Neutrophil (primary cell): Measurements from ENCODE around the gene STK11.

Source experiments
- H3K27ac ChIP-seq: fragments of 200-600 bp; sonication (generic); 2 replicates; pipeline ENCODE4 v1.5.1; 2016; ENCODE audit warnings: mild to moderate bottlenecking, moderate library complexity
- H3K27me3 ChIP-seq: fragments of 200-600 bp; sonication (generic); 2 replicates; pipeline ENCODE4 v1.6.0; 2016; ENCODE audit warnings: mild to moderate bottlenecking
- H3K36me3 ChIP-seq: fragments of 200-600 bp; sonication (generic); 2 replicates; pipeline ENCODE4 v1.5.1; 2017
- H3K4me1 ChIP-seq, 2 experiments: fragments of 200-600 bp in 1 of 2; sonication (generic) in 1 of 2; 1 replicate in 1 of 2; 2 replicates in 1 of 2; pipeline versions ENCODE4 v1.5.1 to v1.6.1; 2013 to 2016; ENCODE audit warnings: low read depth in 1 of 2, low read length in 1 of 2, mild to moderate bottlenecking in 1 of 2, moderate library complexity in 1 of 2; ENCODE audit not compliant: control insufficient read depth in 1 of 2, insufficient read depth in 1 of 2
- H3K4me3 ChIP-seq, 2 experiments: fragments of 200-600 bp in 1 of 2; sonication (generic) in 1 of 2; 1 replicate in 1 of 2; 2 replicates in 1 of 2; pipeline ENCODE4 v1.5.1; 2013 to 2016; ENCODE audit warnings: low read depth in 1 of 2, low read length in 1 of 2, mild to moderate bottlenecking in 1 of 2, moderate library complexity in 1 of 2
- H3K9me3 ChIP-seq: fragments of 200-600 bp; sonication (generic); 2 replicates; pipeline ENCODE4 v1.5.1; 2016
- TF ChIP-seq, protein P1 (sequence below): fragments of 200-600 bp; sonication (generic); IDR thresholded peaks from 2 replicates; pipeline ENCODE4 v1.5.1; 2016; ENCODE audit warnings: antibody characterized with exemption

Gene STK11

DNA sequence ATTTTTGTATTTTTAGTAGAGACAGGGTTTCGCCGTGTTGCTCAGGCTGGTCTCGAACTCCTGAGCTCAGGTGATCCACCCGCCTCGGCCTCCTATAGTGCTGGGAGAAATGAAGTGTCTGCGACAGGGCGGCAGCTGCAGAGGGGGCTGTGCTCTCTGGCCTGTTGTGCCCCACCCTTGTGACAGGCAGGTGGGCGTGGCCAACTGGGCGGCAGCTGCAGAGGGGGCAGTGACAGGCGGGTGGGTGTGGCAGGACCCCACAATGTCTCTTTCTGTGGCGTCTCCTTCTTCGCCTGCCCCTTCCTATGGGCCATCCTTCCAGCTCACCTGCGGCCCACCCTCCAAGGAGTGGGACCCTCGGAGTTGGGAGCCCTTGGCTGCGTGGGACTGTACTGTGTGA lies 11.8 kb downstream of the STK11 start:
- no peak overlapping the region for H3K27ac ChIP-seq
- H3K9me3 ChIP-seq = no peaks in the 10 kb centered on the region
- peaks cover 14 to 17% of the 10 kb centered on the region in 2 experiments for H3K4me1 ChIP-seq
- H3K27me3 ChIP-seq = no peaks in the 10 kb centered on the region
- H3K4me3 ChIP-seq = no peak overlapping the region
- peaks cover 31% of the 10 kb centered on the region for H3K36me3 ChIP-seq
- TF ChIP-seq, protein P1, sequence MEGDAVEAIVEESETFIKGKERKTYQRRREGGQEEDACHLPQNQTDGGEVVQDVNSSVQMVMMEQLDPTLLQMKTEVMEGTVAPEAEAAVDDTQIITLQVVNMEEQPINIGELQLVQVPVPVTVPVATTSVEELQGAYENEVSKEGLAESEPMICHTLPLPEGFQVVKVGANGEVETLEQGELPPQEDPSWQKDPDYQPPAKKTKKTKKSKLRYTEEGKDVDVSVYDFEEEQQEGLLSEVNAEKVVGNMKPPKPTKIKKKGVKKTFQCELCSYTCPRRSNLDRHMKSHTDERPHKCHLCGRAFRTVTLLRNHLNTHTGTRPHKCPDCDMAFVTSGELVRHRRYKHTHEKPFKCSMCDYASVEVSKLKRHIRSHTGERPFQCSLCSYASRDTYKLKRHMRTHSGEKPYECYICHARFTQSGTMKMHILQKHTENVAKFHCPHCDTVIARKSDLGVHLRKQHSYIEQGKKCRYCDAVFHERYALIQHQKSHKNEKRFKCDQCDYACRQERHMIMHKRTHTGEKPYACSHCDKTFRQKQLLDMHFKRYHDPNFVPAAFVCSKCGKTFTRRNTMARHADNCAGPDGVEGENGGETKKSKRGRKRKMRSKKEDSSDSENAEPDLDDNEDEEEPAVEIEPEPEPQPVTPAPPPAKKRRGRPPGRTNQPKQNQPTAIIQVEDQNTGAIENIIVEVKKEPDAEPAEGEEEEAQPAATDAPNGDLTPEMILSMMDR = no peak

- H3K4me1 ChIP-seq = peaks cover 5 to 6% of the 10 kb centered on the region in 2 experiments
- H3K4me3 ChIP-seq = no peak overlapping the region
- H3K9me3 ChIP-seq = no peaks in the 10 kb centered on the region
- no peaks in the 10 kb centered on the region for H3K27me3 ChIP-seq
- peaks cover 47% of the 10 kb centered on the region for H3K36me3 ChIP-seq
- no peak overlapping the region for H3K27ac ChIP-seq
- TF ChIP-seq, protein P1 = no peak
Measured at GRCh38 chr19:1218751-1219567, 13.4 kb downstream of the STK11 start.

DNA sequence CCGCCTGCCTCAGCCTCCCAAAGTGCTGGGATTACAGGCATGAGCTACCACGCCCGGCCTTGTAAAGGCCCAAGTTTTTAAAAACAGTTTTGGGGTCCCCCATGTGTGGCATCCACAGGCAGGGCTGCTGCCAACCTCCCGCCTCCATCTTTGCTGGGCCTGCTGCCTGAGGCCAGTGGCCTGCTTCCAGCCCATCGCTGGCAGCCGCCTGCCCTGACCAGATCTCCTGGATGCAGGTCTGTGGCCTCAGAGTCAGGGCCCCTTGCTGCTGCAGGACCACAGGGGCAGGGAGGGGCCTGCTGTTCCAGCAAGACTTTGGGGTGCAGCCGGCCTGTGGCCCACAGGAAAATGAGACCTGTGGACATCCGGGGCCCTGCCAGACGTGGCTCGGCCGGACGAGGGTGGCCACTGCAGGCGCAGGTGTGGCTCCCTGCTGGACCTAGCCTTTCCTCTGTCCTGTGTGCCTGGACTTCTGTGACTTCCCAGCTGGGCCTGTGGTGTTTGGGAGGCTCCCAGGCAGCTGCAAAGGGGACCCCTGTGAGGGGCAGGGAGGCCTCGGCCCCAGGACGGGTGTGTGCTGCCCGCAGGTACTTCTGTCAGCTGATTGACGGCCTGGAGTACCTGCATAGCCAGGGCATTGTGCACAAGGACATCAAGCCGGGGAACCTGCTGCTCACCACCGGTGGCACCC lies 14.4 kb downstream of the STK11 start:
- Histone ChIP-seq H3K27ac (no peak overlapping the region), H3K4me3 (no peak overlapping the region), H3K4me1 (no peaks in the 10 kb centered on the region), H3K36me3 (peaks cover 56% of the 10 kb centered on the region), H3K9me3 (no peaks in the 10 kb centered on the region), H3K27me3 (no peaks in the 10 kb centered on the region)
- TF ChIP-seq, protein P1 = no peak

DNA sequence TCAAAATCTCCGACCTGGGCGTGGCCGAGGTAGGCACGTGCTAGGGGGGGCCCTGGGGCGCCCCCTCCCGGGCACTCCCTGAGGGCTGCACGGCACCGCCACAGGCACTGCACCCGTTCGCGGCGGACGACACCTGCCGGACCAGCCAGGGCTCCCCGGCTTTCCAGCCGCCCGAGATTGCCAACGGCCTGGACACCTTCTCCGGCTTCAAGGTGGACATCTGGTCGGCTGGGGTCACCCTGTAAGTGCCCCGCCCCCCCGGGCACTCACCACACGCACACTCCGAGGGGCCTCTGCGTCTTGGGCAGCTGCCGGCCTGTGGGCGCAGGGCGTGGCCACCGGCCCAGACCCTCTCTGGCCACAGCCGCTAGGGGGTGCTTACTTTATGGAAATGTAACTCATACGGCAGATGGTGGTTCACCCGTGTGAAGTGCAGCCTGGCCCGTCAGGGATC lies 14.9 kb downstream of the STK11 start:
- H3K4me3 ChIP-seq = no peak overlapping the region
- H3K9me3 ChIP-seq = no peaks in the 10 kb centered on the region
- no peak overlapping the region for H3K27ac ChIP-seq
- H3K36me3 ChIP-seq = peaks cover 61% of the 10 kb centered on the region
- no peaks in the 10 kb centered on the region for H3K27me3 ChIP-seq
- no peaks in the 10 kb centered on the region for H3K4me1 ChIP-seq
- TF ChIP-seq, protein P1 = no peak

DNA sequence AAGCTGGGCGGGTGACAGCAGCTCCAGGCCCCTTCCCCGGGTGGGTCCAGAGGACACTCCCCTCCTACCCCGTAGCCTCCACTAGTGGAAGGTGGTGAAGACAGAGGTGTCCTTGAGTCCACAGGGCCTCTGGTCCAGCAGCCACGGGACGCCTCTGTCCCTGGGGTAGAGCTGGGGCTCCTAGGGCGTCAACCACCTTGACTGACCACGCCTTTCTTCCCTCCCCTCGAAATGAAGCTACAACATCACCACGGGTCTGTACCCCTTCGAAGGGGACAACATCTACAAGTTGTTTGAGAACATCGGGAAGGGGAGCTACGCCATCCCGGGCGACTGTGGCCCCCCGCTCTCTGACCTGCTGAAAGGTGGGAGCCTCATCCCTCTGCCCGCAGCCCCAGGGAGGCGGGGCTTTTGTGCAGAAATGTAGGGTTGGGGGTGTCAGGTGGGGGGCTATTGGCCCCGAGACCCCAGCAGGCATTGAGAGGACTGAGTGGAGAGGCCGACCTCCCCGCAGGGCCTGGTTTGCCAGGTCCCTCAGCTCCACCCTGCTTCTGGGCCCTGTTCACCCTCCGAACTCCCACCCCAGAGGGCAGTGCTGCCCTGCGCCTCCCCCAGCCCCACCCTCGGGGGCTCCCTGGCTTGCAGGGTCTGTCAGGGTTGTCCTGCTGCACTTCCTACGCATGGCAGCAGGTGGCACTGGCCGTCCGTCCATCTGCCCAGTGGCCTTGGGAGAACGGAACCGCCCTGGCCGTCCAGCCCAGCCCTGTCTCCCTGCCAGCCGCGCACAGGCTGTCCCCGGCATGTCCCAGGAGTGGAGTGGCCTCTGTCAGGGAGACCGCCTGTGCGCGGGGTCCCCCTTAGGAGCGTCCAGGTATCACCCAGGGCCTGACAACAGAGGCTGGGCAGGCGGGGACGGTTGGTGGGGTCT lies 15.7 kb downstream of the STK11 start:
- Histone ChIP-seq H3K27ac (no peak overlapping the region), H3K27me3 (no peaks in the 10 kb centered on the region), H3K4me3 (no peak overlapping the region), H3K4me1 (no peaks in the 10 kb centered on the region), H3K36me3 (peaks cover 66% of the 10 kb centered on the region), H3K9me3 (no peaks in the 10 kb centered on the region)
- TF ChIP-seq, protein P1 = peak; percentile 20
